ENCODE results near the gene OR10H4. TPM values are rescaled to one million over a fixed set of nuclear protein-coding genes. Genes with fewer than 3 reads are reported as not detected.

The OR10H4 gene
- total RNA-seq, 1 donor from 2014 or later = not detected

DNA sequence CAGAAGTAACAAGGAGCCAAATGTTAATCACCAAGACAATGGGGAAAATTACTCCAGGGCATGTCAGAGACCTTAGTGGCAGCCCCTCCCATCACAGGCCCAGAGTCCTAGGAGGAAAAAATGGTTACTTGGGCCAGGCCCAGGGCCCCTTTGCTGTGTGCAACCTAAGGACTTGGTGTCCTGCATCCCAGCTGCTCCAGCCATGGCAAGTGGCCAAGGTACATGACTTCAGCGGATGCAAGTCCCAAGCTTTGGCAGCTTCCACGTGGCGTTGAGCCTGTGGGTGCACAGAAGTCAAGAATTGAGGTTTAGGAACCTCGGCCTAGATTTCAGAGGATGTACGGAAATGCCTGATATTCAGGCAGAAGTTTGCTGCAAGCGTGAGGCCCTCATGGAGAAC is 46.7 kb downstream of the OR10H4 start:
- H3K4me3 Mint-ChIP-seq = no peak overlapping the region
- peaks cover 27% of the 10 kb centered on the region for H3K27me3 Mint-ChIP-seq
- intact Hi-C loops (cut with micrococcal nuclease) = no loop called here
- H3K4me1 Mint-ChIP-seq = no peaks in the 10 kb centered on the region
- TF ChIP-seq, protein P1, sequence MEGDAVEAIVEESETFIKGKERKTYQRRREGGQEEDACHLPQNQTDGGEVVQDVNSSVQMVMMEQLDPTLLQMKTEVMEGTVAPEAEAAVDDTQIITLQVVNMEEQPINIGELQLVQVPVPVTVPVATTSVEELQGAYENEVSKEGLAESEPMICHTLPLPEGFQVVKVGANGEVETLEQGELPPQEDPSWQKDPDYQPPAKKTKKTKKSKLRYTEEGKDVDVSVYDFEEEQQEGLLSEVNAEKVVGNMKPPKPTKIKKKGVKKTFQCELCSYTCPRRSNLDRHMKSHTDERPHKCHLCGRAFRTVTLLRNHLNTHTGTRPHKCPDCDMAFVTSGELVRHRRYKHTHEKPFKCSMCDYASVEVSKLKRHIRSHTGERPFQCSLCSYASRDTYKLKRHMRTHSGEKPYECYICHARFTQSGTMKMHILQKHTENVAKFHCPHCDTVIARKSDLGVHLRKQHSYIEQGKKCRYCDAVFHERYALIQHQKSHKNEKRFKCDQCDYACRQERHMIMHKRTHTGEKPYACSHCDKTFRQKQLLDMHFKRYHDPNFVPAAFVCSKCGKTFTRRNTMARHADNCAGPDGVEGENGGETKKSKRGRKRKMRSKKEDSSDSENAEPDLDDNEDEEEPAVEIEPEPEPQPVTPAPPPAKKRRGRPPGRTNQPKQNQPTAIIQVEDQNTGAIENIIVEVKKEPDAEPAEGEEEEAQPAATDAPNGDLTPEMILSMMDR (IDR thresholded peaks at IDR 0.05) = no peak
- no peak overlapping the region for H3K27ac Mint-ChIP-seq
- DNase-seq (no peak), ATAC-seq (ENCODE audit: low read depth) (no peak)
- ChIA-PET CTCF (no interaction called here), POLR2A (no interaction called here)
- H3K9me3 Mint-ChIP-seq = peaks cover 14% of the 10 kb centered on the region
- H3K36me3 Mint-ChIP-seq (ENCODE audit: low read depth) = no peaks in the 10 kb centered on the region

DNA sequence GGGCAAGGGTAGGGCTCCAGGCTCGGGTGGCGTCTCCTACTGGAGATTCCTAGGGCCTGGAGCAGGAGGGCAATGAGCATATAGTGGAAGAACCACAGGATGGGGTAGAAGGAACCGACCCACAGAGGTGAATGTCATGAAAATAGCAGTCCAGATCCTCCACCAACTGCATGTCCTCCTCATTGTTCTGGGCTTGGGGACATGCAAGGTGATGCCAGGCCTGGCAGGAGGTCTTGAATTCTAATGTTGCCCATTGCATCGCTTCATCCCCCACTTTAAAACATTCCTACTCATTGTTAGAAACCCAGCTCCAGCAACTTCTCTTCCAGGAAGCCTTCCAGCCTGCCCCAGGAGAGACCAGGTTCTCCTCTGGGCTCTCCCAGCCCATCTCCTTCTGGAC is 49.4 kb downstream of the OR10H4 start:
- intact Hi-C loops (cut with micrococcal nuclease) = no loop called here
- peaks cover 18% of the 10 kb centered on the region for H3K4me1 Mint-ChIP-seq
- no peak for DNase-seq
- ChIA-PET POLR2A (no interaction called here), CTCF (no interaction called here)
- peaks cover 7% of the 10 kb centered on the region for H3K27me3 Mint-ChIP-seq
- no peak overlapping the region for H3K27ac Mint-ChIP-seq
- TF ChIP-seq, protein P1 (IDR thresholded peaks at IDR 0.05) = no peak
- ATAC-seq (ENCODE audit: low read depth) = no peak
- H3K9me3 Mint-ChIP-seq = peaks cover 8% of the 10 kb centered on the region
- no peaks in the 10 kb centered on the region for H3K36me3 Mint-ChIP-seq (ENCODE audit: low read depth)
- H3K4me3 Mint-ChIP-seq = no peak overlapping the region

Other genes with a start within 250 kb of the OR10H4 start
- not detected in 2 replicates for gene OR10H2, start 221.0 kb upstream of the OR10H4 start, total RNA-seq
- gene OR10H3, start 211.0 kb upstream of the OR10H4 start, total RNA-seq = not detected in 2 replicates
- gene OR10H5, start 161.3 kb upstream of the OR10H4 start, total RNA-seq = not detected in 2 replicates
- gene OR10H1, start 133.3 kb upstream of the OR10H4 start, total RNA-seq = 0.05 TPM in 1 of 2 replicates, not detected in the other
- not detected in 2 replicates for gene CYP4F2, start 50.9 kb upstream of the OR10H4 start, total RNA-seq
- gene CYP4F11, start 14.5 kb upstream of the OR10H4 start, total RNA-seq = not detected in 2 replicates
- gene TPM4, start 127.5 kb downstream of the OR10H4 start, total RNA-seq = 238 and 257 TPM in 2 replicates
- 157 and 171 TPM in 2 replicates for gene RAB8A, start 162.9 kb downstream of the OR10H4 start, total RNA-seq
- gene HSH2D, start 194.7 kb downstream of the OR10H4 start, total RNA-seq = 172 and 191 TPM in 2 replicates
- not detected in 2 replicates for gene CIB3, start 224.5 kb downstream of the OR10H4 start, total RNA-seq
- gene FAM32A, start 236.4 kb downstream of the OR10H4 start, total RNA-seq = 52.2 and 53.5 TPM in 2 replicates
- 82.6 and 87.5 TPM in 2 replicates for gene AP1M1, start 248.9 kb downstream of the OR10H4 start, total RNA-seq